HEK293 (cell line): Measurements from ENCODE around the gene TMX3.

ENCODE experiments used
- CTCF ChIA-PET: fragments of 350-600 bp; formaldehyde crosslinking; extraction: SDS; loops from one replicate; lab custom pipeline; 2021; ENCODE audit warnings: antibody characterized with exemption; lab: Yijun Ruan, JAX
- POLR2A ChIA-PET: fragments of 300-600 bp; formaldehyde crosslinking; extraction: SDS; loops from one replicate; lab custom pipeline; 2020; ENCODE audit warnings: antibody characterized with exemption, inconsistent platforms; lab: Yijun Ruan, JAX
- H3K27ac ChIP-seq: fragments of 200-500 bp; sonication (Bioruptor generic); 2 replicates; pipeline ENCODE4 v1.5.1; 2014; ENCODE audit warnings: low read depth, low read length, control low read depth, inconsistent platforms; ENCODE audit errors: extremely low read depth
- H3K36me3 ChIP-seq, 2 experiments: fragments of 200-500 bp in 1 of 2; sonication (Bioruptor generic) in 1 of 2; 1 replicate in 1 of 2; 2 replicates in 1 of 2; pipeline ENCODE4 v1.5.1; 2014 to 2017; ENCODE audit warnings: inconsistent platforms in 2 of 2, low read length in 2 of 2; ENCODE audit not compliant: control insufficient read depth in 2 of 2, insufficient read depth in 1 of 2
- H3K4me1 ChIP-seq: fragments of 200-500 bp; sonication (Bioruptor generic); 2 replicates; pipeline ENCODE4 v1.5.1; 2014; ENCODE audit warnings: mild to moderate bottlenecking, low read length, inconsistent platforms; ENCODE audit not compliant: control insufficient read depth, insufficient read depth
- H3K4me3 ChIP-seq: 2 replicates; pipeline ENCODE4 v1.5.1; 2011; ENCODE audit warnings: low read depth, mild to moderate bottlenecking, control low read depth, low read length, moderate library complexity
- H3K9me3 ChIP-seq: fragments of 200-500 bp; sonication (Bioruptor generic); 2 replicates; pipeline ENCODE4 v1.5.1; 2014; ENCODE audit warnings: low read depth, low read length, inconsistent platforms; ENCODE audit not compliant: control insufficient read depth, insufficient read depth
- FEZF1 ChIP-seq: fragments of 450-650 bp; formaldehyde crosslinking; IDR thresholded peaks from 2 replicates; pipeline ENCODE4 v1.5.1; 2016; ENCODE audit warnings: missing biosample characterization, missing genetic modification characterization
- KLF10 ChIP-seq: fragments of 450-650 bp; IDR thresholded peaks from 2 replicates; pipeline ENCODE4 v1.5.1; 2018; ENCODE audit warnings: missing biosample characterization, mild to moderate bottlenecking, missing genetic modification characterization
- SP7 ChIP-seq: fragments of 450-650 bp; formaldehyde crosslinking; IDR thresholded peaks from 2 replicates; pipeline ENCODE4 v1.5.1; 2016; ENCODE audit warnings: missing biosample characterization, missing genetic modification characterization
- TCF7L2 ChIP-seq: IDR thresholded peaks from 2 replicates; pipeline ENCODE4 v1.6.1; 2011; ENCODE audit warnings: low read depth, mild to moderate bottlenecking, inconsistent platforms, low read length, moderate library complexity, borderline replicate concordance
- TRIM28 ChIP-seq: IDR thresholded peaks from 2 replicates; pipeline ENCODE4 v1.6.1; 2011; ENCODE audit warnings: low read length, control low read depth, borderline replicate concordance
- WT1 ChIP-seq: fragments of 450-650 bp; formaldehyde crosslinking; IDR thresholded peaks from 2 replicates; pipeline ENCODE4 v1.5.1; 2016; ENCODE audit warnings: missing biosample characterization, missing genetic modification characterization
- ZBTB17 ChIP-seq: fragments of 450-650 bp; formaldehyde crosslinking; IDR thresholded peaks from 2 replicates; pipeline ENCODE4 v1.5.1; 2016; ENCODE audit warnings: missing biosample characterization, missing genetic modification characterization
- ZBTB48 ChIP-seq: fragments of 450-650 bp; formaldehyde crosslinking; IDR thresholded peaks from 2 replicates; pipeline ENCODE4 v1.5.1; 2016; ENCODE audit warnings: missing biosample characterization, missing genetic modification characterization
- ZBTB6 ChIP-seq: fragments of 450-650 bp; formaldehyde crosslinking; IDR thresholded peaks from 2 replicates; pipeline ENCODE4 v1.5.1; 2017; ENCODE audit warnings: missing biosample characterization, missing genetic modification characterization
- ZBTB7A ChIP-seq: fragments of 450-650 bp; formaldehyde crosslinking; IDR thresholded peaks from 2 replicates; pipeline ENCODE4 v1.5.1; 2016; ENCODE audit warnings: low read depth, missing biosample characterization, missing genetic modification characterization
- ZFP3 ChIP-seq: fragments of 450-650 bp; formaldehyde crosslinking; IDR thresholded peaks from 2 replicates; pipeline ENCODE4 v1.5.1; 2016; ENCODE audit warnings: low read depth, missing biosample characterization, missing genetic modification characterization
- ZNF133 ChIP-seq: fragments of 450-650 bp; formaldehyde crosslinking; IDR thresholded peaks from 2 replicates; pipeline ENCODE4 v1.5.1; 2016; ENCODE audit warnings: missing biosample characterization, missing genetic modification characterization
- ZNF214 ChIP-seq: fragments of 450-650 bp; formaldehyde crosslinking; IDR thresholded peaks from 2 replicates; pipeline ENCODE4 v1.5.1; 2017; ENCODE audit warnings: missing biosample characterization, mild to moderate bottlenecking, missing genetic modification characterization, borderline replicate concordance
- ZNF23 ChIP-seq: fragments of 450-650 bp; formaldehyde crosslinking; IDR thresholded peaks from 2 replicates; pipeline ENCODE4 v1.5.1; 2016; ENCODE audit warnings: missing biosample characterization, missing genetic modification characterization, borderline replicate concordance
- ZNF24 ChIP-seq: fragments of 450-650 bp; formaldehyde crosslinking; IDR thresholded peaks from 2 replicates; pipeline ENCODE4 v1.5.1; 2016; ENCODE audit warnings: missing biosample characterization, missing genetic modification characterization
- ZNF248 ChIP-seq: fragments of 450-650 bp; formaldehyde crosslinking; IDR thresholded peaks from 2 replicates; pipeline ENCODE4 v1.5.1; 2017; ENCODE audit warnings: missing biosample characterization, missing genetic modification characterization
- ZNF292 ChIP-seq: fragments of 450-650 bp; formaldehyde crosslinking; IDR thresholded peaks from 2 replicates; pipeline ENCODE4 v1.5.1; 2016; ENCODE audit warnings: low read depth, missing biosample characterization, missing genetic modification characterization, borderline replicate concordance
- ZNF391 ChIP-seq: fragments of 450-650 bp; formaldehyde crosslinking; IDR thresholded peaks from 2 replicates; pipeline ENCODE4 v1.5.1; 2016; ENCODE audit warnings: low read depth, missing biosample characterization, missing genetic modification characterization, borderline replicate concordance
- ZNF48 ChIP-seq: fragments of 450-650 bp; formaldehyde crosslinking; IDR thresholded peaks from 2 replicates; pipeline ENCODE4 v1.5.1; 2016; ENCODE audit warnings: missing biosample characterization, missing genetic modification characterization
- ZNF530 ChIP-seq: fragments of 450-650 bp; formaldehyde crosslinking; IDR thresholded peaks from 2 replicates; pipeline ENCODE4 v1.5.1; 2016; ENCODE audit warnings: low read depth, missing biosample characterization, missing genetic modification characterization
- ZNF555 ChIP-seq: fragments of 450-650 bp; formaldehyde crosslinking; conservative IDR thresholded peaks from 2 replicates; pipeline ENCODE4 v1.5.1; 2017; ENCODE audit warnings: missing biosample characterization, mild to moderate bottlenecking, missing genetic modification characterization, inconsistent platforms
- ZNF624 ChIP-seq: fragments of 450-650 bp; formaldehyde crosslinking; IDR thresholded peaks from 2 replicates; pipeline ENCODE4 v1.5.1; 2017; ENCODE audit warnings: missing biosample characterization, missing genetic modification characterization
- ZNF677 ChIP-seq: fragments of 450-650 bp; IDR thresholded peaks from 2 replicates; pipeline ENCODE4 v1.5.0; 2018; ENCODE audit warnings: missing biosample characterization, mild to moderate bottlenecking, missing genetic modification characterization, moderate library complexity
- ZNF777 ChIP-seq: fragments of 450-650 bp; formaldehyde crosslinking; IDR thresholded peaks from 2 replicates; pipeline ENCODE4 v1.5.1; 2017; ENCODE audit warnings: missing biosample characterization, missing genetic modification characterization, borderline replicate concordance
- TF ChIP-seq, protein P1 (sequence below): fragments of 450-650 bp; IDR thresholded peaks from 2 replicates; pipeline ENCODE4 v1.5.1; 2018; ENCODE audit warnings: missing biosample characterization, missing genetic modification characterization
- TF ChIP-seq, protein P2 (sequence below): fragments of 450-650 bp; formaldehyde crosslinking; optimal IDR thresholded peaks from 2 replicates; pipeline ENCODE3; 2016; ENCODE audit warnings: missing biosample characterization, mild to moderate bottlenecking, missing genetic modification characterization
- TF ChIP-seq, protein P3 (sequence below): fragments of 450-650 bp; formaldehyde crosslinking; IDR thresholded peaks from 2 replicates; pipeline ENCODE4 v1.5.1; 2016; ENCODE audit warnings: missing biosample characterization, missing genetic modification characterization

TMX3 gene

GRCh38 chr18:68679528-68679927 is 35.4 kb downstream of the TMX3 start:
- TF ChIP-seq ZBTB7A (tag by site-specific recombination), result no peak
- TF ChIP-seq FEZF1, result no peak
- TF ChIP-seq ZNF24 (tag by site-specific recombination), result no peak
- TF ChIP-seq, protein P1, sequence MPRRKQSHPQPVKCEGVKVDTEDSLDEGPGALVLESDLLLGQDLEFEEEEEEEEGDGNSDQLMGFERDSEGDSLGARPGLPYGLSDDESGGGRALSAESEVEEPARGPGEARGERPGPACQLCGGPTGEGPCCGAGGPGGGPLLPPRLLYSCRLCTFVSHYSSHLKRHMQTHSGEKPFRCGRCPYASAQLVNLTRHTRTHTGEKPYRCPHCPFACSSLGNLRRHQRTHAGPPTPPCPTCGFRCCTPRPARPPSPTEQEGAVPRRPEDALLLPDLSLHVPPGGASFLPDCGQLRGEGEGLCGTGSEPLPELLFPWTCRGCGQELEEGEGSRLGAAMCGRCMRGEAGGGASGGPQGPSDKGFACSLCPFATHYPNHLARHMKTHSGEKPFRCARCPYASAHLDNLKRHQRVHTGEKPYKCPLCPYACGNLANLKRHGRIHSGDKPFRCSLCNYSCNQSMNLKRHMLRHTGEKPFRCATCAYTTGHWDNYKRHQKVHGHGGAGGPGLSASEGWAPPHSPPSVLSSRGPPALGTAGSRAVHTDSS (tag by site-specific recombination), result no peak
- TF ChIP-seq ZBTB17 (tag by site-specific recombination), result no peak
- no peak for TF ChIP-seq ZNF133 (tag by site-specific recombination)
- no peak for TF ChIP-seq TCF7L2
- no peak for TF ChIP-seq ZNF530 (tag by site-specific recombination)
- no peak for TF ChIP-seq ZNF391
- TF ChIP-seq ZNF292 (tag by site-specific recombination), result no peak
- no peak for TF ChIP-seq ZNF777 (tag by site-specific recombination)
- no peak for TF ChIP-seq ZNF214
- TF ChIP-seq SP7 (tag by site-specific recombination), result no peak
- CTCF ChIA-PET, result interaction anchor here (0.7 kb wide), 1 partner anchor 25 kb away, joined by 3 read pairs; no protein-coding TSS in a partner anchor
- H3K36me3 ChIP-seq, result peaks cover 62 to 69% of the 10 kb centered on the region in 2 experiments
- no peak overlapping the region for H3K4me3 ChIP-seq
- H3K9me3 ChIP-seq, result no peaks in the 10 kb centered on the region
- no peaks in the 10 kb centered on the region for H3K4me1 ChIP-seq
- no peak overlapping the region for H3K27ac ChIP-seq
- POLR2A ChIA-PET, result no interaction called here

DNA sequence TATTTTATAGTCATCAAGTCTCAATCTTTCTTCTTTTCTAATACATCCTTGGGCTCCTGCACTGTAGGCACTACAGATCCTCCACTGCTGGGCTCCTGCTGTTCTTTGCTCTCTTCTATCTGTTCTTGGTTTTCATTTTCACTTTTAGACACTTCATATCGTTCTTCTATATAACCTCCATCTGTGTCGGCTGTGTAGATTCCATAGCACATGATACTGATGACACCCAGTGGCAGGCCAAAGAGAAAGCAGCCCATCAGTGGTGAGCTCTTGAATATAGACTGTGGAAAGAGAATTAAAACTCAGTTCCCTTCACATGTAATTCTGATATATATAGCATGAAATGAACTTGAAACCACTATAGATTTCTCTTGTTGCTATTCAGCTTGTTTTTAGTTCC is 38.0 kb downstream of the TMX3 start:
- no peak overlapping the region for H3K4me3 ChIP-seq
- H3K4me1 ChIP-seq, result no peaks in the 10 kb centered on the region
- no peaks in the 10 kb centered on the region for H3K9me3 ChIP-seq
- POLR2A ChIA-PET, result no interaction called here
- CTCF ChIA-PET, result interaction anchor here (0.9 to 1.7 kb wide), 2 partner anchors 8 to 16 kb away, joined by 5 to 6 read pairs; no protein-coding TSS in a partner anchor
- no peak overlapping the region for H3K27ac ChIP-seq
- no peak for TF ChIP-seq ZBTB48 (tag by site-specific recombination)
- TF ChIP-seq ZNF48 (tag by site-specific recombination), result no peak
- TF ChIP-seq ZNF624 (tag by site-specific recombination), result no peak
- TF ChIP-seq ZNF555 (tag by site-specific recombination), result no peak
- no peak for TF ChIP-seq KLF10 (tag by site-specific recombination)
- TF ChIP-seq, protein P2, sequence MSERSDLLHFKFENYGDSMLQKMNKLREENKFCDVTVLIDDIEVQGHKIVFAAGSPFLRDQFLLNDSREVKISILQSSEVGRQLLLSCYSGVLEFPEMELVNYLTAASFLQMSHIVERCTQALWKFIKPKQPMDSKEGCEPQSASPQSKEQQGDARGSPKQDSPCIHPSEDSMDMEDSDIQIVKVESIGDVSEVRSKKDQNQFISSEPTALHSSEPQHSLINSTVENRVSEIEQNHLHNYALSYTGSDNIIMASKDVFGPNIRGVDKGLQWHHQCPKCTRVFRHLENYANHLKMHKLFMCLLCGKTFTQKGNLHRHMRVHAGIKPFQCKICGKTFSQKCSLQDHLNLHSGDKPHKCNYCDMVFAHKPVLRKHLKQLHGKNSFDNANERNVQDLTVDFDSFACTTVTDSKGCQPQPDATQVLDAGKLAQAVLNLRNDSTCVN (tag by site-specific recombination), result no peak
- TF ChIP-seq ZFP3 (tag by site-specific recombination), result no peak
- H3K36me3 ChIP-seq, result peaks cover 49 to 51% of the 10 kb centered on the region in 2 experiments

- H3K4me3 ChIP-seq, result no peak overlapping the region
- H3K9me3 ChIP-seq, result no peaks in the 10 kb centered on the region
- ChIA-PET POLR2A (no interaction called here), CTCF (interaction anchor here (0.5 to 0.7 kb wide), 2 partner anchors 302 to 393 kb away, joined by 3 to 5 read pairs; no protein-coding TSS in a partner anchor)
- H3K36me3 ChIP-seq, result no peaks in the 10 kb centered on the region
- no peak overlapping the region for H3K27ac ChIP-seq
- no peaks in the 10 kb centered on the region for H3K4me1 ChIP-seq
- no peak for TF ChIP-seq ZBTB6 (tag by site-specific recombination)
- TF ChIP-seq TRIM28, result no peak
- TF ChIP-seq ZNF248 (tag by site-specific recombination), result no peak
- TF ChIP-seq WT1, result no peak
- TF ChIP-seq ZNF23 (tag by site-specific recombination), result no peak
- TF ChIP-seq, protein P3, sequence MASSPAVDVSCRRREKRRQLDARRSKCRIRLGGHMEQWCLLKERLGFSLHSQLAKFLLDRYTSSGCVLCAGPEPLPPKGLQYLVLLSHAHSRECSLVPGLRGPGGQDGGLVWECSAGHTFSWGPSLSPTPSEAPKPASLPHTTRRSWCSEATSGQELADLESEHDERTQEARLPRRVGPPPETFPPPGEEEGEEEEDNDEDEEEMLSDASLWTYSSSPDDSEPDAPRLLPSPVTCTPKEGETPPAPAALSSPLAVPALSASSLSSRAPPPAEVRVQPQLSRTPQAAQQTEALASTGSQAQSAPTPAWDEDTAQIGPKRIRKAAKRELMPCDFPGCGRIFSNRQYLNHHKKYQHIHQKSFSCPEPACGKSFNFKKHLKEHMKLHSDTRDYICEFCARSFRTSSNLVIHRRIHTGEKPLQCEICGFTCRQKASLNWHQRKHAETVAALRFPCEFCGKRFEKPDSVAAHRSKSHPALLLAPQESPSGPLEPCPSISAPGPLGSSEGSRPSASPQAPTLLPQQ (tag by site-specific recombination), result no peak
- TF ChIP-seq KLF10 (tag by site-specific recombination), result no peak
- TF ChIP-seq, protein P1 (tag by site-specific recombination), result no peak
- TF ChIP-seq ZNF677 (tag by site-specific recombination), result no peak
These were observed 47.8 kb downstream of the TMX3 start for GRCh38 chr18:68667121-68667520.
